ENCODE measurements around the gene MARCO.

DNA sequence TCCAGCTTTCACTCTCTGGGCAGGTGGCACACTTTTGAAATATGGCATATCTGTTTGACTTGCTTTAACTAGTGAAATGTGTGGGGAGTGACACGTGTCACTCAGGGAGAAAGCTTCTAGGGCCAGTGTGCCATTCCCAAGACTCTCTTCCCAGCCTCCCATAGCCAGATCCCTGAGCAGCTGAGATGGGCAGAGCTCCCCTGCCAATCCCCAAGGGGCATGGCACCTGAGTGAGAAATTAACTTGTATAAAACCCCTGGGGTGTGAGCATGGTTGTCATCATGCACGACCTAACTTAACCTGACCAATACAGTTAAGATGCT is 39.0 kb upstream of the MARCO start:
- TF ChIP-seq CTCF (conservative IDR thresholded peaks at IDR 0.05; ENCODE audit: low read depth, low read length): no peak
- TF ChIP-seq EZH2 (IDR thresholded peaks at IDR 0.05; ENCODE audit: low read length, unreplicated experiment): no peak

All from PC-3 (cell line).